ENCODE results near the gene S1PR3. TPM values are rescaled to one million over a fixed set of nuclear protein-coding genes. Genes with fewer than 3 reads are reported as not detected.

S1PR3 gene
- polyA plus RNA-seq, 2 donors, result 3.2 to 6.7 TPM

DNA sequence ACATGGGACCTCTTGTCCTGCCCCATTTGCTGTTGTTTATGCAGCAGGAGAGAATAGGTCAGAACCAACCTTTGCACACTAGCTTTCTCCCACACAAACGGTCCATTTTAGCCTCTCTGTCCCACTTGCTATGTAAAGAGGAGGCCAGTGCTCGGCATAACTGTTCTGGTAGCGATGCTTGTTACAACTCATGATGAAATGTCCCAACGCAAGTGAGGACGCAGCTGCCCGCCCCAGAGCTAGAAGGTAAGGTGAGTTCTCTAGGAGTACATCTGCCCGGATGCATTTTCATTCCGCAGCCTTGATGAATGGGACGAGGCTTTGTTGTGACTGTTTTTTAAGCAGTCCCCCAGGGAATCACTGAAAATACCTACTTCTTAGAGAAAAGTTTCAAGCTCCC is 14.1 kb downstream of the S1PR3 start:
- Histone ChIP-seq H3K4me3 (ENCODE audit: low read depth in 1 of 2, low read length in 2 of 2) (no peak overlapping the region), H3K4me1 (ENCODE audit: control insufficient read depth in 2 of 2, insufficient read depth in 2 of 2, low read length in 1 of 2) (peaks cover 0 to 2% of the 10 kb centered on the region in 2 donors), H3K27ac (ENCODE audit: low read depth in 2 of 2, low read length in 1 of 2) (no peak overlapping the region), H3K9me3 (ENCODE audit: control insufficient read depth in 2 of 2, insufficient read depth in 1 of 2, low read depth in 1 of 2, low read length in 1 of 2) (no peaks in the 10 kb centered on the region), H3K36me3 (ENCODE audit: control insufficient read depth in 2 of 2, insufficient read depth in 2 of 2, low read length in 1 of 2) (no peaks in the 10 kb centered on the region), H3K27me3 (ENCODE audit: control insufficient read depth in 1 of 2, insufficient read depth in 2 of 2, low read length in 2 of 2) (no peaks in the 10 kb centered on the region)
- 89 to 92% methylated on average over 9 of the region's 9 CpGs for WGBS, 2 donors

DNA sequence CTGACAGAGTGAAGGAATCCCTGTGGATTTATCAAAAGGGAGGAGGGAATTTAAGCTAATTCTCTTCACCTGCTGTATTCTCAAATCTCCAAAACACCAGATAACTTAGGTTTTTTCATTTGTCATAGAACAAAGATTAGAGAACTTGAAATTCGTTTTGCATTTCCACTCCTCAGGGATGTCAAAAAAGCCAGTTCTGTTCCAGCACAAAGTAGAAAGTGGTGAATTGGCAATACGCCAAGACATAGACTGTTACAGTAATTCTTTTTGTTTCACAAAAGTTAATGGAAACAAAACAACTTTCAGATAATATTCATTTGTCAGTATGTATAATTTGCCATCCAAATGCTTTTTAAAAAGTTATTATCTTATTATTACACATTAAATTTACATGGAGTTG is 15.0 kb downstream of the S1PR3 start:
- WGBS, 2 donors, result 13 to 27% methylated on average over 2 of the region's 2 CpGs
- no peak overlapping the region for H3K4me3 ChIP-seq (ENCODE audit: low read depth in 1 of 2, low read length in 2 of 2)
- H3K9me3 ChIP-seq (ENCODE audit: control insufficient read depth in 2 of 2, insufficient read depth in 1 of 2, low read depth in 1 of 2, low read length in 1 of 2), result no peaks in the 10 kb centered on the region
- H3K36me3 ChIP-seq (ENCODE audit: control insufficient read depth in 2 of 2, insufficient read depth in 2 of 2, low read length in 1 of 2), result no peaks in the 10 kb centered on the region
- H3K27ac ChIP-seq (ENCODE audit: low read depth in 2 of 2, low read length in 1 of 2), result no peak overlapping the region
- H3K27me3 ChIP-seq (ENCODE audit: control insufficient read depth in 1 of 2, insufficient read depth in 2 of 2, low read length in 2 of 2), result no peaks in the 10 kb centered on the region
- H3K4me1 ChIP-seq (ENCODE audit: control insufficient read depth in 2 of 2, insufficient read depth in 2 of 2, low read length in 1 of 2), result no peaks in the 10 kb centered on the region

DNA sequence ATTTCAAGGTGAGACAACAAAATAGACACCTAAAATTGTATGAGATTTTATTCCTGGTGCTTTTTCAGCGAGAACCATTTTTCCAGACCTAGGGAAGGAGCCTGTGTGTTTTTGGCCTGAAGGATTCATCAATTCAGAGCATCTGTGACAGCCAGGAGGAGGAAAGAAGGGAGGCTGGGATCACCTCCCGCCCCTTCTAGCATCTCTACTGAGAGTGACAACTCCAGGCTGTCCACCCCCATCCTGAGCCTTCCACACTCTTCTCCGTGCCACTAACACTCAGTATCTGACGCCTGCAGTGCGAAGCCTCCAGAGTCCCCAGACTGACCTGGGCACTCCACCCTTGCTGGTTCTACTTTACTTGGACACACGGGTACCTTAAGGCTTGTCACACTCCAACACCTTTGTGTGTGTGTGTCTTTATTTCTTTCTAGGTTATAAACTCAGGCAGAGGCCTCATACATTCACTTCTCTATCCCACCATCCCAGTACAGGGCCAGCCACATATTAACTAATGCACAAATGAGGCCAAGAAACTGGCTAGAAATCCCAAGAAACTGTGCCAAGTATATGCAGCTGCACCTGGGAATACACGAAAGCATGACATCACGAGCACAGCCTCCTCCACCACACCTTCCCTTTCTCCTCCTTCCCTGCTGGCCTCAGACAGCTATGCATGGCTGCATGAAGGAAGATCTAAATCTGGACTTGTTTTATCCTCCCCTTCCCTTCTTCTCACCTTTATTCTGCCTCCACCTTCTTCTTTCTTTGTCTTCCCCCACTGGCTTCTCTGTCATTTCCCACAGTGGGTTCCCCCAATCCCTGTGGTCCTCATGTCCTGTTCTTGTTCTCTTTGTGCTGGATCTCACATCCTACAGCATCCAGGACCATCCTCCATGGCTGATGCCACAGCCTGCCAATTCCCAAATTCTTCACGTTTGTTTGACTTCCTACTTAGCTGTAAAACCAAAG is 16.0 kb downstream of the S1PR3 start:
- Histone ChIP-seq H3K27me3 (ENCODE audit: control insufficient read depth in 1 of 2, insufficient read depth in 2 of 2, low read length in 2 of 2) (no peaks in the 10 kb centered on the region), H3K9me3 (ENCODE audit: control insufficient read depth in 2 of 2, insufficient read depth in 1 of 2, low read depth in 1 of 2, low read length in 1 of 2) (no peaks in the 10 kb centered on the region), H3K4me3 (ENCODE audit: low read depth in 1 of 2, low read length in 2 of 2) (no peak overlapping the region), H3K27ac (ENCODE audit: low read depth in 2 of 2, low read length in 1 of 2) (no peak overlapping the region), H3K4me1 (ENCODE audit: control insufficient read depth in 2 of 2, insufficient read depth in 2 of 2, low read length in 1 of 2) (no peaks in the 10 kb centered on the region), H3K36me3 (ENCODE audit: control insufficient read depth in 2 of 2, insufficient read depth in 2 of 2, low read length in 1 of 2) (no peaks in the 10 kb centered on the region)
- 65 to 76% methylated on average over 9 of the region's 9 CpGs for WGBS, 2 donors

DNA sequence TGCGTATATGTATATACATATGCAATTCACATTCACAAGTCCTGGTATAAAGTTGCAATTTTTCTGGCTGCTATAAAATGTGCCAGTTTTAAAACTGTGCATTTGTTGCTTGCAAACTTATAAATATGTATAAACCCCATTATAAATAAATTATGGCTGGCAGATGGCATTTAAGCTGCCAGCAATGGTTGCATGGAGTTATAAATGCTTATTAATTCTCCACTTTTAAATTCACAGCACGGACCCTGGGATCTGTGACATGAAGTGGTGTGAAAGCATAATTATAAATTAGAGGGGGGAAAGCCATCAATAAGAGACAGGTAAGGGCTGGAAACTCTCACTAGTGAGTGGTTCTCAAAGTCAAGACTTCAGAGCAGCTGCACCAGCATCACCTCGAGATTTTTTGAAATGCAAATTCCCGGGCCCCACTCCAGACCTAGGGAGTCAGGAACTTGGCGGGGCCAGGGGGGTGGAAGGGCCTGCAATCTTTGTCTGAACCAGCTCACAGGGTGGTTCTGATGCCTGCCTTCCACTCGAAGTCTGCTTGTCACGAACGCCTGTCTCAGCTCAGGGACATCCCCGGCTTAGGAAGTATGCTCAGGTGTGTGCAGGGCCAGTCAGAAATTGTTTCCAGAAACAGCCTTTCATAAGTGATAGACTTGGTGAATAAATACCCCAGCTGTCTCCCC is 16.9 kb downstream of the S1PR3 start:
- H3K36me3 ChIP-seq (ENCODE audit: control insufficient read depth in 2 of 2, insufficient read depth in 2 of 2, low read length in 1 of 2), result no peaks in the 10 kb centered on the region
- WGBS, 2 donors, result 82 to 86% methylated on average over 9 of the region's 9 CpGs
- H3K4me1 ChIP-seq (ENCODE audit: control insufficient read depth in 2 of 2, insufficient read depth in 2 of 2, low read length in 1 of 2), result no peaks in the 10 kb centered on the region
- no peak overlapping the region for H3K4me3 ChIP-seq (ENCODE audit: low read depth in 1 of 2, low read length in 2 of 2)
- no peaks in the 10 kb centered on the region for H3K27me3 ChIP-seq (ENCODE audit: control insufficient read depth in 1 of 2, insufficient read depth in 2 of 2, low read length in 2 of 2)
- no peaks in the 10 kb centered on the region for H3K9me3 ChIP-seq (ENCODE audit: control insufficient read depth in 2 of 2, insufficient read depth in 1 of 2, low read depth in 1 of 2, low read length in 1 of 2)
- no peak overlapping the region for H3K27ac ChIP-seq (ENCODE audit: low read depth in 2 of 2, low read length in 1 of 2)

DNA sequence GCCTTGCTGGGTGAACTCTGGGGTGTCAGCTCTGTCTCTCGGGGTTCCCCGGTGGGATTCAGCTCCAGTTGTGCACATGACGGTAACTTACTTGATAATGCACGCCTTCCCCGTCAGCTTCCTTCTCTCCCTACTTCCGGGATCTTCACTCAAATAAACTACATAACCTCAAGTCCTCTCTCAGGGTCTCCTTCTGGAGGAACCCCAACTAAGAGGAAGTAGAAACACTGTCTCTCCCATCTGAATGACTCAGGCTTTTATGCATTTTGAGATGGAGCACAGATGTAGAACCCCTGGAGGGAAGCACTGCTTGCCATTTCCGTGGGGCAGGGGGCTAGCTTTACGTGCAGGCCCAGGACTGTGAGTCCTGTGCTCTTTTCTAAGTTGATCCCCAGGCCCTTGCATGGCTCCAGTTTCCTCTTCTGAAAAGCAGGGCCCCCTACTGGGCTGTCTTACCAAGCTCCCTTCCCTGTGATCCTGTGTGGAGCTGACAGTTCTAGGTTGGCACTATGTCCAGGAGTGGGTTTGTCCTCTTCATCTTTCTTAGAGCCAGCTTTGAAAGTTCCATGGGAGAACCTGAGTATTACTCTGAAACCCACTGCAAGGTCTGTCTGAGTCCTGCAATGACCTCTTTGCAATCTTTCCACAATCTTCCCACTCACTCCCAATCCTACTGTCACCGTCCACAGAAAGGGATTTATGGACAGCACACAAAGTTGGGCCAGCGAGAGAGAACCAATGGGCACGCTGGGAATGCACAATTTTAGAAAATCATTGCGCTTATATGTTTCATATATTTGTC is 17.7 kb downstream of the S1PR3 start:
- Histone ChIP-seq H3K9me3 (ENCODE audit: control insufficient read depth in 2 of 2, insufficient read depth in 1 of 2, low read depth in 1 of 2, low read length in 1 of 2) (no peaks in the 10 kb centered on the region), H3K4me1 (ENCODE audit: control insufficient read depth in 2 of 2, insufficient read depth in 2 of 2, low read length in 1 of 2) (no peaks in the 10 kb centered on the region), H3K4me3 (ENCODE audit: low read depth in 1 of 2, low read length in 2 of 2) (no peak overlapping the region), H3K27me3 (ENCODE audit: control insufficient read depth in 1 of 2, insufficient read depth in 2 of 2, low read length in 2 of 2) (no peaks in the 10 kb centered on the region), H3K36me3 (ENCODE audit: control insufficient read depth in 2 of 2, insufficient read depth in 2 of 2, low read length in 1 of 2) (no peaks in the 10 kb centered on the region), H3K27ac (ENCODE audit: low read depth in 2 of 2, low read length in 1 of 2) (no peak overlapping the region)
- 81 to 82% methylated on average over 12 of the region's 12 CpGs for WGBS, 2 donors

DNA sequence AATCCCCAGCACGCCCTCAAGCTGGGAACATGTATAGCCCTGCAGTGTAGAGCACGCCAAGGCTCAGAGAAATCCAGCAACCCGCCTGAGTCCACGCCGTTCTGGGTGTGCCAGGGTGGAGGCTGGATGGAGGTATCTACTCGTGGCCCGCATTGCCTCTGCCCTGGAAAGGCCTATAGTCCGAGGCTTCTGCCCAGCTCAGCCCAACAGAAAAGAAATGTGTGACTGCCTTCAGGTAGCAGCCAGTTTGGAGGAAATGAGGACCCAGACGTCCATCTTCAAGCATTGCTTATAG is 18.2 kb downstream of the S1PR3 start:
- Histone ChIP-seq H3K4me3 (ENCODE audit: low read depth in 1 of 2, low read length in 2 of 2) (no peak overlapping the region), H3K36me3 (ENCODE audit: control insufficient read depth in 2 of 2, insufficient read depth in 2 of 2, low read length in 1 of 2) (no peaks in the 10 kb centered on the region), H3K27ac (ENCODE audit: low read depth in 2 of 2, low read length in 1 of 2) (no peak overlapping the region), H3K27me3 (ENCODE audit: control insufficient read depth in 1 of 2, insufficient read depth in 2 of 2, low read length in 2 of 2) (no peaks in the 10 kb centered on the region), H3K9me3 (ENCODE audit: control insufficient read depth in 2 of 2, insufficient read depth in 1 of 2, low read depth in 1 of 2, low read length in 1 of 2) (no peaks in the 10 kb centered on the region), H3K4me1 (ENCODE audit: control insufficient read depth in 2 of 2, insufficient read depth in 2 of 2, low read length in 1 of 2) (no peaks in the 10 kb centered on the region)
- WGBS, 2 donors, result 87 to 95% methylated on average over 9 of the region's 9 CpGs

DNA sequence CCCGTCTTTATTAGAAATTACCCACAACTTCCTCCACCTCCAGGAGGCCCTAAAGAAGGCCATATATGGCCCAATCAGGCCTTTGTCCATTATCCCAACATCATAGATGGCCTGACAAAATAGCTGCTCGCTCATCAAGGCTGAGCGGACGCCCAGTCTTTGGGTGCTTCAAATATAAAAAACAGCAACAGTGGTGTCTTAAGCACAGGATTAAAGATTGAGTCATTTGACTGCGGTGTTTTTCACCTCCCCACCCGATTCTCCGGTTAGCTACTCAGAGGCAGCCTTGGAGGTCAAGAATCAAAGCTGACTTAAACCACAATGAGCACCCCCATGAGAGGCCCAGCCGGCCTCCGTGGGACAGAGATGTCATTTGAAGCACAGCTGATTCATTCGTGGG is 18.8 kb downstream of the S1PR3 start:
- Histone ChIP-seq H3K9me3 (ENCODE audit: control insufficient read depth in 2 of 2, insufficient read depth in 1 of 2, low read depth in 1 of 2, low read length in 1 of 2) (no peaks in the 10 kb centered on the region), H3K4me3 (ENCODE audit: low read depth in 1 of 2, low read length in 2 of 2) (no peak overlapping the region), H3K27me3 (ENCODE audit: control insufficient read depth in 1 of 2, insufficient read depth in 2 of 2, low read length in 2 of 2) (no peaks in the 10 kb centered on the region), H3K4me1 (ENCODE audit: control insufficient read depth in 2 of 2, insufficient read depth in 2 of 2, low read length in 1 of 2) (no peaks in the 10 kb centered on the region), H3K27ac (ENCODE audit: low read depth in 2 of 2, low read length in 1 of 2) (no peak overlapping the region), H3K36me3 (ENCODE audit: control insufficient read depth in 2 of 2, insufficient read depth in 2 of 2, low read length in 1 of 2) (no peaks in the 10 kb centered on the region)
- WGBS, 2 donors, result 76 to 78% methylated on average over 10 of the region's 10 CpGs

DNA sequence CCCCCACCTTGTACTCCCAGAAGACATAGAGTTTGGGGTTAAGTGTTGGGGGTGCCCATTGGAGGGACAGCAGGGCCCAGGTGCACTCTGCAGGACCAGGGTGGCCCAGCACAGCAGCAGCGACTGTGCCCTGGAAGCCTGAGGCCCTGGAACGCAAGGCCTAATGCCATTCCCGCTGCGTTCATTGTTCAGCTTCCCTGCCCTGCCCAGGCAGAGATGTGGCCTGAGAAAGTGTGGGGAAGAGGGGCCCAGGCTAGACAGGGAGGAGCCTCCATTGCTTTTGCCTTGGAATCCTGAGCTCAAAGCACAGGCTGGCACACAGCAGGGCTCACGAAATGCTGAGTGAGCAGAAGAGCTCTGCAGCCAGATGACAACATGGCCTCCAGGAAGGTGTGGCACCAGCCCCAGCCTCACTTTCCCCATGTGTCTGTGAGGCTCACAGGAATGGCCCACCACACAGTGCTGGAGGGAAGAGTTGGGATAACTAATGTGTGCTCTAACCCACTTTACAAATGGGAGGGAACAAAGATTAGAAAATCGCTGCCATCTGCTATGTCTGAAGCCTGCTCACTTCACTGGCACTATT is 19.4 kb downstream of the S1PR3 start:
- H3K4me3 ChIP-seq (ENCODE audit: low read depth in 1 of 2, low read length in 2 of 2), result no peak overlapping the region
- WGBS, 2 donors, result 77 to 78% methylated on average over 6 of the region's 6 CpGs
- no peak overlapping the region for H3K27ac ChIP-seq (ENCODE audit: low read depth in 2 of 2, low read length in 1 of 2)
- H3K27me3 ChIP-seq (ENCODE audit: control insufficient read depth in 1 of 2, insufficient read depth in 2 of 2, low read length in 2 of 2), result no peaks in the 10 kb centered on the region
- no peaks in the 10 kb centered on the region for H3K36me3 ChIP-seq (ENCODE audit: control insufficient read depth in 2 of 2, insufficient read depth in 2 of 2, low read length in 1 of 2)
- H3K4me1 ChIP-seq (ENCODE audit: control insufficient read depth in 2 of 2, insufficient read depth in 2 of 2, low read length in 1 of 2), result no peaks in the 10 kb centered on the region
- no peaks in the 10 kb centered on the region for H3K9me3 ChIP-seq (ENCODE audit: control insufficient read depth in 2 of 2, insufficient read depth in 1 of 2, low read depth in 1 of 2, low read length in 1 of 2)

DNA sequence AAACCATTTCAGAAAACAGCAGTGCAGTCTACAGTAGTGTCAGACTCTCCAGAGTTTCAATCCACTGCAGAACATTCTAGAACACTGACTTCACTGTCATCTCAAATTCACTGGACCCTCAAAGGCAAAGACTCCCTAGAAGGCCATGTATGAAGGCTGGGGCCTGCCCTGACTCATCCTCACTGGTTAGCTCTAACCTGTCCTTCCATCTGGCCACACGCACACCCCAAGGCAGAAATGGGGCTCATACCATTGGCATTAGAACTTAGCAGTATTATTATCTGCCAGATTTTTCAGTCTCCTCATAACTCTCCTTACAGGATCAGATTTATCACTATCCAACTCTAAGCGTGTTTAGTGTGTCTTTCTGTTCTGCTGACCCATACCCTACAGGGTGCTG is 20.4 kb downstream of the S1PR3 start:
- Histone ChIP-seq H3K4me1 (ENCODE audit: control insufficient read depth in 2 of 2, insufficient read depth in 2 of 2, low read length in 1 of 2) (no peaks in the 10 kb centered on the region), H3K27ac (ENCODE audit: low read depth in 2 of 2, low read length in 1 of 2) (no peak overlapping the region), H3K36me3 (ENCODE audit: control insufficient read depth in 2 of 2, insufficient read depth in 2 of 2, low read length in 1 of 2) (no peaks in the 10 kb centered on the region), H3K4me3 (ENCODE audit: low read depth in 1 of 2, low read length in 2 of 2) (no peak overlapping the region), H3K27me3 (ENCODE audit: control insufficient read depth in 1 of 2, insufficient read depth in 2 of 2, low read length in 2 of 2) (no peaks in the 10 kb centered on the region), H3K9me3 (ENCODE audit: control insufficient read depth in 2 of 2, insufficient read depth in 1 of 2, low read depth in 1 of 2, low read length in 1 of 2) (no peaks in the 10 kb centered on the region)
- 85 to 93% methylated on average over 2 of the region's 2 CpGs for WGBS, 2 donors
